CD4-positive, alpha-beta memory T cell (primary cell): Measurements from ENCODE around the gene C5. TPM values are rescaled to one million over a fixed set of nuclear protein-coding genes. Genes with fewer than 3 reads are reported as not detected.

Source experiments
- CTCF ChIA-PET: fragments of 350-600 bp; sonication (Branson Sonifier 250); formaldehyde crosslinking; loops from one replicate; lab custom pipeline; 2021; ENCODE audit warnings: inconsistent platforms; ENCODE audit not compliant: partially characterized antibody; lab: Charles Lee
- POLR2A ChIA-PET: fragments of 350-600 bp; sonication (Branson Sonifier 250); formaldehyde crosslinking; loops from one replicate; lab custom pipeline; 2021; ENCODE audit not compliant: partially characterized antibody; lab: Charles Lee
- DNase-seq, 5 donors: peaks; one replicate each; pipeline versions ENCODE4 v3.0.0 to v3.0.0-alpha.2; 2020 to 2022; ENCODE audit warnings: mixed read lengths in 1 of 5
- H3K27ac ChIP-seq: one replicate; pipeline ENCODE4 v1.7.0; 2013; ENCODE audit warnings: low read depth, low read length
- H3K27me3 ChIP-seq: 2 replicates; pipeline ENCODE4 v1.7.0; 2013; ENCODE audit warnings: mild to moderate bottlenecking, low read length, moderate library complexity; ENCODE audit not compliant: insufficient read depth
- H3K36me3 ChIP-seq: 2 replicates; pipeline ENCODE4 v1.7.0; 2013; ENCODE audit warnings: mild to moderate bottlenecking, low read length, moderate library complexity; ENCODE audit not compliant: insufficient read depth
- H3K4me1 ChIP-seq: 2 replicates; pipeline ENCODE4 v1.7.0; 2013; ENCODE audit warnings: mild to moderate bottlenecking, low read length, moderate library complexity; ENCODE audit not compliant: insufficient read depth
- H3K4me3 ChIP-seq, 2 donors: one replicate each; pipeline ENCODE4 v1.7.0; 2013; ENCODE audit warnings: low read length in 2 of 2, mild to moderate bottlenecking in 1 of 2
- H3K9me3 ChIP-seq, 2 donors: one replicate each; pipeline ENCODE4 v1.7.0; 2013; ENCODE audit warnings: low read length in 2 of 2, control low read depth in 1 of 2; ENCODE audit not compliant: control insufficient read depth in 1 of 2
- H3K27ac Mint-ChIP-seq, 7 donors: one replicate each; pipeline ENCODE4 v1.8.0; 2020 to 2021; ENCODE audit warnings: mixed read lengths in 7 of 7, mild to moderate bottlenecking in 6 of 7, inconsistent platforms in 3 of 7, moderate library complexity in 3 of 7
- H3K27me3 Mint-ChIP-seq, 2 donors: one replicate each; pipeline ENCODE4 v1.8.0; 2020 to 2021; ENCODE audit warnings: mixed read lengths in 2 of 2
- H3K36me3 Mint-ChIP-seq, 2 donors: one replicate each; pipeline ENCODE4 v1.8.0; 2020 to 2021; ENCODE audit warnings: mixed read lengths in 2 of 2, inconsistent platforms in 1 of 2, mild to moderate bottlenecking in 1 of 2
- H3K4me1 Mint-ChIP-seq, 4 donors: one replicate each; pipeline ENCODE4 v1.8.0; 2020 to 2021; ENCODE audit warnings: mixed read lengths in 4 of 4, mild to moderate bottlenecking in 1 of 4
- H3K4me3 Mint-ChIP-seq, 8 donors: one replicate each; pipeline ENCODE4 v1.8.0; 2020 to 2021; ENCODE audit warnings: mixed read lengths in 8 of 8, mild to moderate bottlenecking in 7 of 8, moderate library complexity in 6 of 8, inconsistent platforms in 3 of 8
- H3K9me3 Mint-ChIP-seq, 8 donors: one replicate each; pipeline ENCODE4 v1.8.0; 2020 to 2021; ENCODE audit warnings: mixed read lengths in 8 of 8, mild to moderate bottlenecking in 5 of 8, inconsistent platforms in 3 of 8, moderate library complexity in 1 of 8
- intact Hi-C: fragments of 100-400 bp; cut with micrococcal nuclease; formaldehyde crosslinking; loops from one replicate; pipeline ENCODE4 v1.15.1; 2023
- polyA plus RNA-seq, 2 donors: library from polyadenylated mRNA; unstranded; fragments of 300-500 nt; fragmentation: Illumina TruSeq; gene quantifications; one replicate each; pipeline ENCODE4 v1.2.3, GENCODE V29; 2021
- total RNA-seq, 2 experiments: library from RNA; stranded (reverse); gene quantifications; one replicate each; pipeline ENCODE4 v1.2.3, GENCODE V29; 2021

The C5 gene
- total and polyA plus RNA-seq, 4 experiments from 2014 or later, result 0.28 to 3.2 (median 1.3) TPM

GRCh38 chr9:120935383-120935857 lies 114.7 kb downstream of the C5 start:
- peaks cover 46 to 71% (median 59%) of the 10 kb centered on the region in 4 donors for H3K4me1 Mint-ChIP-seq
- ChIA-PET CTCF (interaction anchor here (0.5 to 11.6 kb wide), 22 partner anchors 11 to 197 kb away, joined by 3 to 254 read pairs (median 10); partner anchors contain the start of genes FBXW2, PHF19 and PSMD5), POLR2A (interaction anchor here (0.6 to 62.9 kb wide), 5 partner anchors 43 to 186 kb away, joined by 3 to 5577 read pairs (median 11); partner anchors contain the start of genes FBXW2, PHF19, PSMD5 and TRAF1)
- no peak overlapping the region for H3K4me3 ChIP-seq
- H3K27me3 ChIP-seq, result no peaks in the 10 kb centered on the region
- no peaks in the 10 kb centered on the region for H3K9me3 ChIP-seq
- no peaks in the 10 kb centered on the region for H3K36me3 Mint-ChIP-seq
- H3K27ac ChIP-seq, result peak overlapping the region; percentile 66
- intact Hi-C loops, result loop anchor here (5.0 kb wide), 1 partner anchor 127 kb away; no protein-coding TSS in a partner anchor
- H3K4me3 Mint-ChIP-seq, result peak overlapping the region in 7 of 8 donors; percentile 58 to 76 (median 69)
- no peaks in the 10 kb centered on the region for H3K36me3 ChIP-seq
- peak overlapping the region; percentile 89 to 97 (median 96) for H3K27ac Mint-ChIP-seq
- H3K4me1 ChIP-seq, result peaks cover 69% of the 10 kb centered on the region
- no peaks in the 10 kb centered on the region for H3K27me3 Mint-ChIP-seq
- no peaks in the 10 kb centered on the region for H3K9me3 Mint-ChIP-seq
- no peak for DNase-seq

- Mint-ChIP-seq H3K27ac (peak overlapping the region; percentile 96 to 100 (median 99)), H3K4me1 (peaks cover 51 to 83% (median 66%) of the 10 kb centered on the region in 4 donors), H3K36me3 (no peaks in the 10 kb centered on the region), H3K4me3 (peak overlapping the region in 5 of 8 donors; percentile 4 to 40 (median 27)), H3K9me3 (no peaks in the 10 kb centered on the region), H3K27me3 (no peaks in the 10 kb centered on the region)
- H3K36me3 ChIP-seq, result no peaks in the 10 kb centered on the region
- no peak for DNase-seq
- peaks cover 80% of the 10 kb centered on the region for H3K4me1 ChIP-seq
- peak overlapping the region; percentile 23 for H3K27ac ChIP-seq
- CTCF ChIA-PET, result interaction anchor here (1.2 to 11.6 kb wide), 6 partner anchors 13 to 61 kb away, joined by 3 to 254 read pairs (median 5); partner anchors contain the start of gene PHF19
- no peak overlapping the region for H3K4me3 ChIP-seq
- no peaks in the 10 kb centered on the region for H3K9me3 ChIP-seq
- H3K27me3 ChIP-seq, result no peaks in the 10 kb centered on the region
- intact Hi-C loops, result no loop called here
- POLR2A ChIA-PET, result interaction anchor here (1.7 to 62.9 kb wide), 4 partner anchors 42 to 268 kb away, joined by 3 to 5577 read pairs (median 33); partner anchors contain the start of genes FBXW2, PHF19, PSMD5 and TRAF1
These were observed 115.8 kb downstream of the C5 start for GRCh38 chr9:120934281-120934680.

DNA sequence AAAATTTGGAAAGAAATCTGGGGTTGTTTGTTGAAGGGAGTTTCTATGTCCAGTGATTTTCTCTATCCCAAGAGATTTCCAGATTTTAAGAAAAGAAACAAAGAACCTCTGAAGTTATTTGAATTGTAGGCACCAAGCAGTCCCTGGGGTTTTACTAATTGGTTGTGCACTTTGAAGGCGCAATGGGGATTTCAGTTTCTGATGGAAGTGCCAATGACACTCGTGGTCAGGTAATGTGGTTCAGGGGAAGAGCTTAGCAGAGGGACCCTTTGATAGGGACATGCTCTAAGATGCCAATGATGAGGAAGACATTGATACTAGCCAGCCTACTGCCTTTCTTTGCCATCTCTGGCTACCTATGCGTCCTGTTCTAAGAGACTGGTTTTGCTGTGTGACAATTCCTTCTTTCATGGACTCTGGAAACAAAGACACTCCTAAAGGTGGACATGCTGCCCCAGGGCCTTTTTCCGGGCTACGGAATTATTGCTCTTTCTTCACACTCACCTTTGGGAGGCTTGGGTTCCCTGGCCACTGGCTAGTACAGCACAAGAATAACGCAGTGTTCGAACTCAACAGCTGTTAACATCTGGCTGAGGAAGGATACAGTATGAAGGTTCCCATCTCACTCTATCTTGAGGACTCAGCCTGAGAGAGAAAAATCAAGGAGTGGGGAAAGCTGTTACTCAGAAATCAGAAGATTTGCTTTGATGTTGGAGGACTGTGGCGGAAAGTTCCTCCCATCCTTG lies 116.6 kb downstream of the C5 start:
- H3K27ac Mint-ChIP-seq, result peak overlapping the region; percentile 96 to 100 (median 99)
- CTCF ChIA-PET, result interaction anchor here (1.2 to 11.6 kb wide), 8 partner anchors 11 to 178 kb away, joined by 3 to 254 read pairs (median 8); partner anchors contain the start of gene PHF19
- Histone ChIP-seq H3K9me3 (no peaks in the 10 kb centered on the region), H3K4me3 (no peak overlapping the region), H3K27me3 (no peaks in the 10 kb centered on the region), H3K4me1 (peaks cover 83% of the 10 kb centered on the region), H3K27ac (peak overlapping the region; percentile 95), H3K36me3 (no peaks in the 10 kb centered on the region)
- no peaks in the 10 kb centered on the region for H3K27me3 Mint-ChIP-seq
- peak overlapping the region in 3 of 8 donors; percentile 32 to 80 (median 67) for H3K4me3 Mint-ChIP-seq
- no peaks in the 10 kb centered on the region for H3K9me3 Mint-ChIP-seq
- POLR2A ChIA-PET, result interaction anchor here (0.8 to 62.9 kb wide), 5 partner anchors 41 to 269 kb away, joined by 3 to 5577 read pairs (median 33); partner anchors contain the start of genes FBXW2, PHF19, PSMD5 and TRAF1
- peaks cover 52 to 85% (median 68%) of the 10 kb centered on the region in 4 donors for H3K4me1 Mint-ChIP-seq
- no peak for DNase-seq
- no peaks in the 10 kb centered on the region for H3K36me3 Mint-ChIP-seq
- intact Hi-C loops, result no loop called here

DNA sequence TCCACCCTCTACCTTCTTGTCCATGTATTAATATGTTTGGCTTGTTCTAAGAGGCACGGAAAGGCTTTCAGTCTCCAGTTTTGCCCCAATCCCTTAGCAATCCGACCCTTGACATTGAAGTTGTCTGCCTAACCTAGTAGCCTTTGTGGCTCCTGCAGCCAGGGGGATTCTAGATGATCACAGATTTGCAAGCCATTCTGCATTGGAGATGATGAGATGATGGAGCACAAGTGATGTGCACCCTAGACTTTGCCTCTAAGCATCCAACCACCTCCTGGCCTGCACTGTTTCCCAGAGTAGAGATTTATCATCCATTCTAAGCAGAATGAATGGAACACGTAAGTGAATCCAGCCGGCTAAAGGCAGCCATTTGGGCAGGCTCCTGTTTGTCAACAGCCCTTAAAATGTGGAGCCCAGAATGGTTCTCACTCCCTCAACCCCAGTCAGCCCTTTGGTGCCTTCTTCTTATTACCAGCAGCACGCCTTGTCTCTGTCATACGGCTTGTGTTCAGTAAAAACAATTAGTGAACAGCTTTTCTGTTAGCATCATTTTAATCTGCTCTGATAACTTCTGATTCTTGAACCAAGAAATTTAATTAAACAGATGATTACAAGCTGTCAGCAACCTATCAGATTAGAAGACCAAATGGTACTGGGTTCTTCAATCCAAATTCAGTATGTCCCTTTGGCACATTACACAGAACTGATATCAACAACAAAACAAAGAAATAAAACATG lies 117.8 kb downstream of the C5 start:
- no peaks in the 10 kb centered on the region for H3K9me3 ChIP-seq
- ChIA-PET POLR2A (interaction anchor here (0.9 to 62.9 kb wide), 9 partner anchors 40 to 240 kb away, joined by 3 to 5577 read pairs (median 5); partner anchors contain the start of genes CNTRL, FBXW2, PHF19 and PSMD5), CTCF (interaction anchor here (0.9 to 11.6 kb wide), 11 partner anchors 9 to 176 kb away, joined by 3 to 254 read pairs (median 4); partner anchors contain the start of genes FBXW2 and PHF19)
- H3K4me3 Mint-ChIP-seq, result peak overlapping the region in 7 of 8 donors; percentile 37 to 95 (median 77)
- peak overlapping the region; percentile 96 to 100 (median 99) for H3K27ac Mint-ChIP-seq
- peaks cover 88% of the 10 kb centered on the region for H3K4me1 ChIP-seq
- H3K36me3 Mint-ChIP-seq, result peaks cover 0 to 5% of the 10 kb centered on the region in 2 donors
- intact Hi-C loops, result no loop called here
- no peaks in the 10 kb centered on the region for H3K9me3 Mint-ChIP-seq
- peaks cover 63 to 90% (median 73%) of the 10 kb centered on the region in 4 donors for H3K4me1 Mint-ChIP-seq
- DNase-seq, result no peak
- peak overlapping the region in 1 of 2 donors; percentile 21 for H3K4me3 ChIP-seq
- no peaks in the 10 kb centered on the region for H3K27me3 Mint-ChIP-seq
- H3K27ac ChIP-seq, result peak overlapping the region; percentile 95
- H3K27me3 ChIP-seq, result no peaks in the 10 kb centered on the region
- no peaks in the 10 kb centered on the region for H3K36me3 ChIP-seq

DNA sequence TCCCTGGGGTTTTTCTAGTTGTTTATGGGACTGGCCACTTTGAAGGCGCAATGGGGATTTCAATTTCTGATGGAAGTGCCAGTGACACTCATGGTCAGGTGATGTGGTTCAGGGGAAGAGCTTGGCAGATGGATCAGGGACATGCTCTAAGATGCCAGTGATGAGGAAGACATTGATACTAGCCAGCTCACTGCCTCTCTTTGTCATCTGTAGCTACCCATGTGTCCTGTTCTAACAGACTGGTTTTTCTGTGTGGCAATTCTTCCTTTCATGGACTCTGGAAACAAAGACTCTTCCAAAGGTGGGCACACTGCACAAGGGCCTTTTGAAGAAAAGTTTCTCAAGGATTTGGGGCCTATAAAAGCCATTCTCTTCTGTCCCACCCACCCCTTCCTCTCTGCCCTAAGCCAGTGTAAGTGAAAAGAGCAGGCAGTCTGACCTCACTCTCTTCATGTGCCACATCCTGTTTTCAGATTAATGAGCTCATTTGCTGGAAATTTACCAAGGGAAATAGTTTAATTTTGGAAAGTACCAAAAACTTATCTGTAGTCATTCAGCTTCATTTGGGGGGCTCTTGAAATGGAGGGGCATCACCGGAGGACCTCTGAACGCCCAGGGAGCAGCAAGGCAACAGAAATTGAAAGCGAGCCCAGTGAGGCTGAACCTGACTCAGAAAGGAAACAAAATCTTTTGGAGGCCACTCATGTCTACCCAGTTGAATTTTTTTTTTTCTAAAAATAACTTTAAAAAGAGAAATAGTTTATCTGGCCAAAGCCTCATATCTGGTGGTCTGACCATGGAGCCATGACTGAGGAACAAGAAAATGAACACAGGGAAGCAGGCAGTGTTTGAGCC lies 118.6 kb downstream of the C5 start:
- peak overlapping the region; percentile 95 for H3K27ac ChIP-seq
- no peaks in the 10 kb centered on the region for H3K36me3 ChIP-seq
- Mint-ChIP-seq H3K36me3 (peaks cover 0 to 7% of the 10 kb centered on the region in 2 donors), H3K4me3 (peak overlapping the region; percentile 53 to 95 (median 79)), H3K9me3 (no peaks in the 10 kb centered on the region), H3K27ac (peak overlapping the region; percentile 96 to 100 (median 99)), H3K27me3 (no peaks in the 10 kb centered on the region), H3K4me1 (peaks cover 64 to 90% (median 76%) of the 10 kb centered on the region in 4 donors)
- intact Hi-C loops, result loop anchor here (1.0 kb wide), 3 partner anchors 41 to 63 kb away; no protein-coding TSS in a partner anchor
- ChIA-PET POLR2A (interaction anchor here (0.9 to 62.9 kb wide), 8 partner anchors 39 to 240 kb away, joined by 3 to 5577 read pairs (median 5); partner anchors contain the start of genes CNTRL, FBXW2, PHF19 and PSMD5), CTCF (interaction anchor here (0.9 to 11.6 kb wide), 10 partner anchors 9 to 139 kb away, joined by 3 to 254 read pairs (median 6); partner anchors contain the start of genes FBXW2 and PHF19)
- H3K9me3 ChIP-seq, result no peaks in the 10 kb centered on the region
- DNase-seq, result peak; percentile 78 to 87 (median 79)
- peaks cover 87% of the 10 kb centered on the region for H3K4me1 ChIP-seq
- H3K27me3 ChIP-seq, result no peaks in the 10 kb centered on the region
- peak overlapping the region in 1 of 2 donors; percentile 17 for H3K4me3 ChIP-seq
